HepG2 (cell line): ENCODE measurements around the gene AUTS2. TPM values are rescaled to one million over a fixed set of nuclear protein-coding genes. Genes with fewer than 3 reads are reported as not detected.

Experiments
- FIP1L1 ChIP-seq: fragments of 200-400 bp; formaldehyde crosslinking; IDR thresholded peaks from 2 replicates; pipeline ENCODE4 v1.6.1; 2018; ENCODE audit warnings: low read depth, mild to moderate bottlenecking, low read length, moderate library complexity, borderline replicate concordance; ENCODE audit not compliant: insufficient read depth
- HDAC6 ChIP-seq: fragments of 200-600 bp; sonication (generic); IDR thresholded peaks from 2 replicates; pipeline ENCODE4 v1.7.0; 2017; ENCODE audit warnings: mild to moderate bottlenecking, antibody characterized with exemption, low read length, low read depth
- KMT2B ChIP-seq: IDR thresholded peaks from 2 replicates; pipeline ENCODE4 v1.6.1; 2016; ENCODE audit warnings: missing genetic modification reagents, missing compliant biosample characterization
- SMYD3 ChIP-seq: sonication (generic); formaldehyde crosslinking; IDR thresholded peaks from 2 replicates; pipeline ENCODE4 v1.8.1; 2023; ENCODE audit warnings: mild to moderate bottlenecking, missing genetic modification reagents
- U2AF2 ChIP-seq: fragments of 200-400 bp; formaldehyde crosslinking; IDR thresholded peaks from 2 replicates; pipeline ENCODE4 v1.6.1; 2017; ENCODE audit warnings: low read depth, mild to moderate bottlenecking, low read length
- ZKSCAN5 ChIP-seq: sonication (generic); formaldehyde crosslinking; IDR thresholded peaks from 2 replicates; pipeline ENCODE4 v1.5.1; 2020; ENCODE audit warnings: mild to moderate bottlenecking, missing genetic modification reagents
- ZMYM2 ChIP-seq: sonication (generic); formaldehyde crosslinking; IDR thresholded peaks from 2 replicates; pipeline ENCODE4 v1.8.0; 2022; ENCODE audit warnings: mild to moderate bottlenecking, missing genetic modification reagents
- ZNF234 ChIP-seq: sonication (generic); formaldehyde crosslinking; conservative IDR thresholded peaks from 2 replicates; pipeline ENCODE4 v1.5.1; 2020; ENCODE audit warnings: mild to moderate bottlenecking, missing genetic modification reagents
- ZNF782 ChIP-seq: sonication (generic); formaldehyde crosslinking; IDR thresholded peaks from 2 replicates; pipeline ENCODE4 v1.4.0; 2020; ENCODE audit warnings: missing genetic modification reagents, mild to moderate bottlenecking, borderline replicate concordance
- ZSCAN31 ChIP-seq: sonication (generic); formaldehyde crosslinking; IDR thresholded peaks from 2 replicates; pipeline ENCODE4 v1.5.0; 2020; ENCODE audit warnings: low read depth, mild to moderate bottlenecking, missing genetic modification reagents
- polyA plus RNA-seq, 8 experiments: library from polyadenylated mRNA; depleted of rRNA in 3 of 8; stranded (reverse) in 7 of 8; unstranded in 1 of 8; fragments of >200 nt; fragmentation: Illumina TruSeq in 4 of 8; extraction: Trizol in 4 of 8; gene quantifications; 2 replicates each; pipeline versions ENCODE4 v1.2.1 to v1.2.3, GENCODE V29; 2011 to 2016; ENCODE audit warnings: low read depth in 4 of 8, missing spikeins in 1 of 8, mixed read lengths in 1 of 8; ENCODE audit not compliant: insufficient read depth in 1 of 8
- total RNA-seq, 5 experiments: library from RNA; depleted of rRNA; stranded (reverse); fragments of >200 nt; fragmentation: Illumina TruSeq; extraction: Trizol; gene quantifications; 2 replicates each; pipeline ENCODE4 v1.2.3, GENCODE V29; 2016; ENCODE audit warnings: low read depth in 1 of 5
- TF ChIP-seq, protein P1 (sequence below): sonication (generic); formaldehyde crosslinking; IDR thresholded peaks from 2 replicates; pipeline ENCODE4 v1.4.0; 2020; ENCODE audit warnings: missing genetic modification reagents, borderline replicate concordance
- TF ChIP-seq, protein P2 (sequence below): IDR thresholded peaks from 2 replicates; pipeline ENCODE4 v1.6.1; 2018; ENCODE audit warnings: missing genetic modification reagents
- TF ChIP-seq, protein P3 (sequence below): sonication (generic); formaldehyde crosslinking; IDR thresholded peaks from 2 replicates; pipeline ENCODE4 v1.5.1; 2020; ENCODE audit warnings: mild to moderate bottlenecking, moderate library complexity, missing genetic modification reagents
- TF ChIP-seq, protein P4 (sequence below): IDR thresholded peaks from 2 replicates; pipeline ENCODE4 v1.6.1; 2016; ENCODE audit warnings: low read depth, missing genetic modification reagents, missing compliant biosample characterization

The AUTS2 gene
- total and polyA plus RNA-seq, 2 of the 13 experiments (the other 11 are each of a cell fraction or from before 2014, with no cell fraction given), result 0.38 TPM; not detected in 1

DNA sequence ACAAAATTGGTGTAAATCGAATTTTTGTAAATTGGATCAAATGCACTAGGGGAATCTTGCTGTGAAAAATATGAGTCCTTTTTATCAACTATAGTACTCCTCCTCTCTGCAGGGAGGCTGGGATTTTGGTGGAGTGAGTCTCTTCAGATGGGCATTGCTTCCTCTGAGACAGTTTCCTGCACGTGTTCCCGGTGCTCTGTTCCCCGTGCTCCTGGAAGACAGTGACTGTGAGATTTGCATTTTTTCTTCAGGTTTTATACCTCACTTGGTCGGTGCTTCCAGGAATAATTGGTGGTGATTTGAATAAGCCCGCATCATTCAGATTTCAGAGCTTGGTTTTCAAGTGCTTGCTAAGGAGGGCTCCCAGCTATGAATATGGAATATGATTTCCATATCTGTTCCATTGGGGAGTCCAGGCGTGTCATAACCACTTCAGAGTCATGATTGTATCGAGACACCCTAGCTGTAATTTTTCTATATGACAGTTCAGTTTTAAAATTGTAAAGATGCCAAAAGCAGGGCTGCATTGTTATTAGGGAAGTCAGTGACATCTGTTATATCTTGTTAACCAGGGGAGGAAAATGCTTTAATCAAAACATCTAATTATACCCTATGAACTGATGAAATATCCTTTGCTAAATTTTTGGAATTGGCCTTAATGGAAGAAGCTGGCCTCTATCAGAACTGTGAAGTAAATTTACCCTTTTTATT is 12.3 kb downstream of the AUTS2 start (continued):
- TF ChIP-seq, protein P1, sequence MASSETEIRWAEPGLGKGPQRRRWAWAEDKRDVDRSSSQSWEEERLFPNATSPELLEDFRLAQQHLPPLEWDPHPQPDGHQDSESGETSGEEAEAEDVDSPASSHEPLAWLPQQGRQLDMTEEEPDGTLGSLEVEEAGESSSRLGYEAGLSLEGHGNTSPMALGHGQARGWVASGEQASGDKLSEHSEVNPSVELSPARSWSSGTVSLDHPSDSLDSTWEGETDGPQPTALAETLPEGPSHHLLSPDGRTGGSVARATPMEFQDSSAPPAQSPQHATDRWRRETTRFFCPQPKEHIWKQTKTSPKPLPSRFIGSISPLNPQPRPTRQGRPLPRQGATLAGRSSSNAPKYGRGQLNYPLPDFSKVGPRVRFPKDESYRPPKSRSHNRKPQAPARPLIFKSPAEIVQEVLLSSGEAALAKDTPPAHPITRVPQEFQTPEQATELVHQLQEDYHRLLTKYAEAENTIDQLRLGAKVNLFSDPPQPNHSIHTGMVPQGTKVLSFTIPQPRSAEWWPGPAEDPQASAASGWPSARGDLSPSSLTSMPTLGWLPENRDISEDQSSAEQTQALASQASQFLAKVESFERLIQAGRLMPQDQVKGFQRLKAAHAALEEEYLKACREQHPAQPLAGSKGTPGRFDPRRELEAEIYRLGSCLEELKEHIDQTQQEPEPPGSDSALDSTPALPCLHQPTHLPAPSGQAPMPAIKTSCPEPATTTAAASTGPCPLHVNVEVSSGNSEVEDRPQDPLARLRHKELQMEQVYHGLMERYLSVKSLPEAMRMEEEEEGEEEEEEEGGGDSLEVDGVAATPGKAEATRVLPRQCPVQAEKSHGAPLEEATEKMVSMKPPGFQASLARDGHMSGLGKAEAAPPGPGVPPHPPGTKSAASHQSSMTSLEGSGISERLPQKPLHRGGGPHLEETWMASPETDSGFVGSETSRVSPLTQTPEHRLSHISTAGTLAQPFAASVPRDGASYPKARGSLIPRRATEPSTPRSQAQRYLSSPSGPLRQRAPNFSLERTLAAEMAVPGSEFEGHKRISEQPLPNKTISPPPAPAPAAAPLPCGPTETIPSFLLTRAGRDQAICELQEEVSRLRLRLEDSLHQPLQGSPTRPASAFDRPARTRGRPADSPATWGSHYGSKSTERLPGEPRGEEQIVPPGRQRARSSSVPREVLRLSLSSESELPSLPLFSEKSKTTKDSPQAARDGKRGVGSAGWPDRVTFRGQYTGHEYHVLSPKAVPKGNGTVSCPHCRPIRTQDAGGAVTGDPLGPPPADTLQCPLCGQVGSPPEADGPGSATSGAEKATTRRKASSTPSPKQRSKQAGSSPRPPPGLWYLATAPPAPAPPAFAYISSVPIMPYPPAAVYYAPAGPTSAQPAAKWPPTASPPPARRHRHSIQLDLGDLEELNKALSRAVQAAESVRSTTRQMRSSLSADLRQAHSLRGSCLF, result no peak
- TF ChIP-seq ZSCAN31 (CRISPR knock-in tag), result no peak
- no peak for TF ChIP-seq HDAC6
- TF ChIP-seq FIP1L1, result no peak
- TF ChIP-seq U2AF2, result no peak
- TF ChIP-seq KMT2B (CRISPR knock-in tag), result no peak
- TF ChIP-seq, protein P2, sequence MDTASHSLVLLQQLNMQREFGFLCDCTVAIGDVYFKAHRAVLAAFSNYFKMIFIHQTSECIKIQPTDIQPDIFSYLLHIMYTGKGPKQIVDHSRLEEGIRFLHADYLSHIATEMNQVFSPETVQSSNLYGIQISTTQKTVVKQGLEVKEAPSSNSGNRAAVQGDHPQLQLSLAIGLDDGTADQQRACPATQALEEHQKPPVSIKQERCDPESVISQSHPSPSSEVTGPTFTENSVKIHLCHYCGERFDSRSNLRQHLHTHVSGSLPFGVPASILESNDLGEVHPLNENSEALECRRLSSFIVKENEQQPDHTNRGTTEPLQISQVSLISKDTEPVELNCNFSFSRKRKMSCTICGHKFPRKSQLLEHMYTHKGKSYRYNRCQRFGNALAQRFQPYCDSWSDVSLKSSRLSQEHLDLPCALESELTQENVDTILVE (CRISPR knock-in tag), result no peak
- no peak for TF ChIP-seq SMYD3
- no peak for TF ChIP-seq ZNF234 (CRISPR knock-in tag)
- no peak for TF ChIP-seq ZKSCAN5 (CRISPR knock-in tag)
- no peak for TF ChIP-seq ZMYM2 (CRISPR knock-in tag)
- TF ChIP-seq, protein P3, sequence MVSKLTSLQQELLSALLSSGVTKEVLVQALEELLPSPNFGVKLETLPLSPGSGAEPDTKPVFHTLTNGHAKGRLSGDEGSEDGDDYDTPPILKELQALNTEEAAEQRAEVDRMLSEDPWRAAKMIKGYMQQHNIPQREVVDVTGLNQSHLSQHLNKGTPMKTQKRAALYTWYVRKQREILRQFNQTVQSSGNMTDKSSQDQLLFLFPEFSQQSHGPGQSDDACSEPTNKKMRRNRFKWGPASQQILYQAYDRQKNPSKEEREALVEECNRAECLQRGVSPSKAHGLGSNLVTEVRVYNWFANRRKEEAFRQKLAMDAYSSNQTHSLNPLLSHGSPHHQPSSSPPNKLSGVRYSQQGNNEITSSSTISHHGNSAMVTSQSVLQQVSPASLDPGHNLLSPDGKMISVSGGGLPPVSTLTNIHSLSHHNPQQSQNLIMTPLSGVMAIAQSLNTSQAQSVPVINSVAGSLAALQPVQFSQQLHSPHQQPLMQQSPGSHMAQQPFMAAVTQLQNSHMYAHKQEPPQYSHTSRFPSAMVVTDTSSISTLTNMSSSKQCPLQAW (CRISPR knock-in tag), result no peak
- TF ChIP-seq ZNF782 (CRISPR knock-in tag), result no peak
- TF ChIP-seq, protein P4, sequence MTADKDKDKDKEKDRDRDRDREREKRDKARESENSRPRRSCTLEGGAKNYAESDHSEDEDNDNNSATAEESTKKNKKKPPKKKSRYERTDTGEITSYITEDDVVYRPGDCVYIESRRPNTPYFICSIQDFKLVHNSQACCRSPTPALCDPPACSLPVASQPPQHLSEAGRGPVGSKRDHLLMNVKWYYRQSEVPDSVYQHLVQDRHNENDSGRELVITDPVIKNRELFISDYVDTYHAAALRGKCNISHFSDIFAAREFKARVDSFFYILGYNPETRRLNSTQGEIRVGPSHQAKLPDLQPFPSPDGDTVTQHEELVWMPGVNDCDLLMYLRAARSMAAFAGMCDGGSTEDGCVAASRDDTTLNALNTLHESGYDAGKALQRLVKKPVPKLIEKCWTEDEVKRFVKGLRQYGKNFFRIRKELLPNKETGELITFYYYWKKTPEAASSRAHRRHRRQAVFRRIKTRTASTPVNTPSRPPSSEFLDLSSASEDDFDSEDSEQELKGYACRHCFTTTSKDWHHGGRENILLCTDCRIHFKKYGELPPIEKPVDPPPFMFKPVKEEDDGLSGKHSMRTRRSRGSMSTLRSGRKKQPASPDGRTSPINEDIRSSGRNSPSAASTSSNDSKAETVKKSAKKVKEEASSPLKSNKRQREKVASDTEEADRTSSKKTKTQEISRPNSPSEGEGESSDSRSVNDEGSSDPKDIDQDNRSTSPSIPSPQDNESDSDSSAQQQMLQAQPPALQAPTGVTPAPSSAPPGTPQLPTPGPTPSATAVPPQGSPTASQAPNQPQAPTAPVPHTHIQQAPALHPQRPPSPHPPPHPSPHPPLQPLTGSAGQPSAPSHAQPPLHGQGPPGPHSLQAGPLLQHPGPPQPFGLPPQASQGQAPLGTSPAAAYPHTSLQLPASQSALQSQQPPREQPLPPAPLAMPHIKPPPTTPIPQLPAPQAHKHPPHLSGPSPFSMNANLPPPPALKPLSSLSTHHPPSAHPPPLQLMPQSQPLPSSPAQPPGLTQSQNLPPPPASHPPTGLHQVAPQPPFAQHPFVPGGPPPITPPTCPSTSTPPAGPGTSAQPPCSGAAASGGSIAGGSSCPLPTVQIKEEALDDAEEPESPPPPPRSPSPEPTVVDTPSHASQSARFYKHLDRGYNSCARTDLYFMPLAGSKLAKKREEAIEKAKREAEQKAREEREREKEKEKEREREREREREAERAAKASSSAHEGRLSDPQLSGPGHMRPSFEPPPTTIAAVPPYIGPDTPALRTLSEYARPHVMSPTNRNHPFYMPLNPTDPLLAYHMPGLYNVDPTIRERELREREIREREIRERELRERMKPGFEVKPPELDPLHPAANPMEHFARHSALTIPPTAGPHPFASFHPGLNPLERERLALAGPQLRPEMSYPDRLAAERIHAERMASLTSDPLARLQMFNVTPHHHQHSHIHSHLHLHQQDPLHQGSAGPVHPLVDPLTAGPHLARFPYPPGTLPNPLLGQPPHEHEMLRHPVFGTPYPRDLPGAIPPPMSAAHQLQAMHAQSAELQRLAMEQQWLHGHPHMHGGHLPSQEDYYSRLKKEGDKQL (CRISPR knock-in tag), result no peak
- TF ChIP-seq, all 625 proteins: peak for 0
